NCI-H1105 treated with DMSO at 0.1 percent for 48 hours (cell line): ENCODE data around the gene TIMM23.
"Not testable (repeated sequence)": the region's sequence is repeated elsewhere in the genome, so short reads cannot be mapped to it uniquely, and the experiment has no call there.

Source experiments
- DNase-seq: peaks from one replicate; lab custom pipeline; 2025; lab: John Stamatoyannopoulos, UW

The TIMM23 gene

DNA sequence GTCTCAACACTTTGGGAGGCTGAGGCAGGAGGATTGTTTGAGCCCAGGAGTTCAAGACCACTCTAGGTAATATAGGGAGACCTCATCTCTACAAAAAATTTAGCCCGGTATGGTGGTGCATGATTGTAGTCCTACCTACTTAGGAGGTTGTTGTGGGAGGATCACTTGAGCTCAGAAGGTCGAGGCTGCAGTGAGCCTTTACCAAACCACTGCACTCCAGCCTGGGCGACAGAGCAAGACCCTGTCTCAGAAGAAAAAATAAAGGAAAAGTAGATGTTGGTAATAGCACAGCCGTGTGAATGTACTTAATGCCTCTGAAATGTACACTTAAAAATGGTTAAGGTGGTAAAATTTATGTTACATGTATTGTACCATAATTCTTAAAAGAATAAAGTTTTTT is 25.3 kb downstream of the TIMM23 start:
- no peak for DNase-seq

- no peak for DNase-seq
These were observed 25.9 kb downstream of the TIMM23 start for GRCh38 chr10:45997994-45998763.

GRCh38 chr10:45999955-46000354 is 27.7 kb downstream of the TIMM23 start:
- DNase-seq = not testable (repeated sequence)

DNA sequence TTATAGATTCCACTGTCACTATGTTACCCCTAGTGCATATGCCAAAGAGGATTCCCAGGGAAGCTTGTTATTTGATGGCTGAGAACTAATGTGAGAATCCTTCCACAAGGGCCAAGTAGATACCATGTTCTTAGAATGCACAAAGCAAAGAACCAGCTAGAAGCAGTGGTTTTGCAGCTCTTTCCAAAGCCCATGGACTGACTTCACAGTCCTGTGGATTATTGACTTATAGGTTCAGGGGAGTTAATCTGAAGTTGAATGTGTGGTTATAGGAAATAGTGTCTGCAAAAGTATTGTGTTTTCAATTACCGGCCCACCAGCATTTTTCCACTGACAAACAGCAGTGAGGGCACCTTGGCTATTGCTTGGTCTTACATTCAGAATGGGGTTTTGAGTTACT is 28.2 kb downstream of the TIMM23 start:
- DNase-seq = no peak

GRCh38 chr10:46001187-46001756 is 29.0 kb downstream of the TIMM23 start:
- DNase-seq = no peak

DNA sequence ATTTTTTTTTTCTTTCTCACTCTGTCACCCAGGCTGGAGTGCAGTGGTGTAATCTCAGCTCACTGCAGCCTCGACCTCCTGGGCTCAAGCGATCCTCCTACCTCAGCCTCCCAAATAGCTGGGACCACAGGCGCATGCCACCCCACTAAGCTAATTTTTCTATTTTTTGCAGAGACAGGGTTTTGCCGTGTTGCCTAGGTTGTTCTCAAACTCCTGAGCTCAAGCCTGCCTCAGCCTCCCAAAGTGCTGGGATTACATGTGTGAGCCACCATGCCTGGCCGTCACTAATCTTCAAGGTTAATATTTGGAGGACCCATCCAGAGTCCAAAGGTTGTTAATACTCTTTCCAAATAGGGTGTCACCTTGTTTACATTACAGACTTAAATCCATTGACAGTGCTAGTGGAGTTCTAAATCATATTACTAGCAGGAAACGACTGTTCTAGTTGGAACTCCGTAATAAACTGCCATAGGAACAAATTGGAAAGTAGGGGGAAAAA is 29.9 kb downstream of the TIMM23 start:
- not testable (repeated sequence) for DNase-seq

GRCh38 chr10:46002916-46003693 is 30.8 kb downstream of the TIMM23 start:
- no peak for DNase-seq

- no peak for DNase-seq
These were observed 32.7 kb downstream of the TIMM23 start for GRCh38 chr10:46004963-46005362.

- no peak for DNase-seq
These were observed 33.1 kb downstream of the TIMM23 start for GRCh38 chr10:46005383-46005782.

DNA sequence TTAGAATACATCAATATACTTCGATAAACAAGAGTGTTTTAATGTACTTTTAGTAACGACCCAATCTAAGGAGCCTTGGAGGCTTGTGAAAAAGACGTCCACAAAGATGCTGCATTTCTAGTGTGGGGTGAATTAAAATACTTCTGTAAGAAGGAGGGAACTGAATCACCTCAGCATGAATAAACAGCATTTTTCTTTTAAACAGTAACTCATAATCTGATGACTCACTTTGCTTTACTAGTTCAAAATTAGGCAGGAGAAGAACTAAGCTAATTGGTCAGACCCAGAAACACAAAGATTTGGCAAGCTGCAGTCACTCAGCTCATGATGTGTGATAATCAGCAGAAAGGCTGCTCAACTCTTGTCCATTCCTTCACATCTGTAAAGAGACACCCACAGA is 33.9 kb downstream of the TIMM23 start:
- no peak for DNase-seq

- DNase-seq = no peak
These were observed 40.5 kb downstream of the TIMM23 start for GRCh38 chr10:46012746-46013145.

DNA sequence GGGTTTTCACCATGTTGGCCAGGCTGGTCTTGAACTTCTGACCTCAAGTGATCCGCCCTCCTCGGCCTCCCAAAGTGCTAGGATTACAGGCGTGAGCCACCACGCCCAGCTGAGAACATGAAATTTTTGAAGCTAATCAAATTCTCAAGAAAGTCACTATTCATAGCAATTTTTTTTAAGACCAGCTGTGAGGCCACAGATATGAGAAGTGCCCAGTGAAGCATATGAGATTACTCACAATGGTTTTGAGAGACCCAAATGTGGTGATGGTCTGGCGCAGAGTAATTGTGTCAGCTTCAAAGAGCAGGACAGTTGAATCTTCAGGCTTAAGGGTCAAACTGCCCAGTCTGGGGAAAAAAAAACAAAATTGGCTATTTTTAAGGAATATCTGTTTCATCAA is 41.9 kb downstream of the TIMM23 start:
- DNase-seq = no peak

- no peak for DNase-seq
These were observed 42.6 kb downstream of the TIMM23 start for GRCh38 chr10:46014683-46015405.

DNA sequence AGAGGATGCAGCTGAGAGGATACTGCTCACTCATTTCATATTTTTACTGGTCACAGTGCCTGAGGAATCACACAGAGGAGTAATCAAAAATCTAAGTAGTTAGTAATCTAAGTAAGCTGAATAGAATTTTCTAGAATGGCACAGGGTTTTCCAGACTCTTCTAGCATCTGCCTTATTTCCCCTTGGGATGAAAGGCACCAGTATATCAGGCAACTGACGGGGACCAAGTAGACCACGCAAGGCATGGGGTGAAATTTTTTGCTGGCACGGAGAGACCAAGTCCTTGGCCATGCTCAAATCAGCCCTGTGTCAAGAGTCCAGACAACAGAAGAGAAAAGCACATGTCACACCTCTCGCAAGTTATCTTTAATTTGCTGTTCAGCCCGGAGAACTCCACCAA is 43.9 kb downstream of the TIMM23 start:
- DNase-seq = no peak

GRCh38 chr10:46016811-46017210 is 44.5 kb downstream of the TIMM23 start:
- no peak for DNase-seq

DNA sequence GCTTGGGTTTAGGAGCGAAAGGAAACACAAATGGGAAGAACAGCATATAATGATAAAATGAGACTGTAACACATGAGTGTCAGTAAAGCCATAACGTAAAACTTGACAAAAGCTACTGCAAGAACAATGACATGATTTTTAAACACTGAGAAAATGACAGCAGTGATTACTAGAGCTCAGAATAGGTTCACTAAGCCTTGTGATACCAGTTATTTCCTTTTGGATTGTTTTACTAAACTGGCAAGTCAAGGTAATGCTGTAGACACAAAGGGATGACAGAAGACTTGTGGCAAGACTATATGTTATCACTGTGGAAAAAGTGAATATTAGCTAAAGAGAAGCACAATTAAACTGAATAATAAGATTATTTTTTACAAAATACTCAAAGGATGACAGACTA is 45.4 kb downstream of the TIMM23 start:
- no peak for DNase-seq

GRCh38 chr10:46018453-46019176 is 46.3 kb downstream of the TIMM23 start:
- DNase-seq = no peak

DNA sequence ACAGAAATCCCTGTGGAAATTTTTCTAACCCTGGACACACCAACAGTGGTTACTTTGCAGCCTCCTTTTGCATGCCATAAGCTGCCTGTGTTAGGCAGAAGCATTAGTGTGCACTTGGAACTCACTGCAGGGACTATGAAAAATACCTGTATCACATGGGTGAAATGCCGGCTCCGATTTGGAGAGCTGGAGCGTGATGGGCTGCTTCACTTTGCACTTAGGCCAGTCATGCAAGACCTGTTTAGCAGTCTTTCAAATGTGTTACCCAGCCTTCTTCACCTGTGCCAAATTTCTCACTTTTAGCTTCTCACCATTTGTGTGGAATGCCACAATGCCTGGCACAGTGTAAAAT is 46.9 kb downstream of the TIMM23 start:
- no peak for DNase-seq

DNA sequence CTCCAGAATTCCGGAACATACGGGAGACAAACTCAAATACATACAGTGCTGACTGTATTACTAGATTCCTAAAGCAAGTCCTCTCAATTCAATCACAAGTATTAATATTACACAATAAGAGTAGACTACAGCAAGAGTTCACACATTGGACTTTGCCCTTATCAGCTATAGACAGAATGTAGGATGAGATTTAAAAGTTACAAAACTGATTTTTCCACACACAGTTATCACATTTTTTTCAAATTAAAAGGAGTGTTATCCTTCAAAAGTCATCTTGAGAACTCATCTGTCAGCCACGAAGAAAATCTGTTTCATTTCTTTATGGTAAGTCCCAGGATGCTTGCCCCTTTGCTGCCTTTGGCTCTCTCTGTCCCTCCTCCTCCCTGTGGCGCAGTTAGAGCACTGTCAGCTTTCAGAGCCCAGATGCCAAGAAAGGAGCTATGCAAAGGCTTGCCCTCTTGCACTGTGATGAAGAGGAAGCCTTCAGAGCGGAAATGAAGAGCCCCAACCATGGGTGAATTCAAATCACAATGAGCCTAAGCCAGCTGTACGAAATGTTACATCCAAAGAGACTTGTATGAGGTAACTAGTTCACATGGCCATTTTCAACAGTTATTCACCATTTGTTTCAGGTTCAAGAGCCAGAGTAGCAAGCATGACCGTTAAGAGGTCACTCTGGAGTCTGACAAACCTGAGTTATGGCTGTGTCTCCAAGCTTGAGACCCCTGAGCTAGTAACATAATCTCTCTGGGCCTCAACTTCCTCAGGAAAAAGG is 47.5 kb downstream of the TIMM23 start:
- no peak for DNase-seq

GRCh38 chr10:46020344-46020657 is 48.0 kb downstream of the TIMM23 start:
- DNase-seq = no peak
